MCF 10A (cell line): ENCODE data around the gene FHOD1. TPM values are rescaled to one million over a fixed set of nuclear protein-coding genes. Genes with fewer than 3 reads are reported as not detected.

ENCODE experiments used
- BruUV-seq: library from RNA; stranded (reverse); fragments of 400-500 nt; replicated peaks from 2 replicates; lab custom pipeline; 2021; lab: Mats Ljungman, UMichigan
- CTCF ChIA-PET: fragments of 300-600 bp; sonication (Branson Sonifier 250); formaldehyde crosslinking; extraction: SDS; loops from one replicate; lab custom pipeline; 2021; ENCODE audit warnings: antibody characterized with exemption, inconsistent platforms; lab: Yijun Ruan, JAX
- POLR2A ChIA-PET: fragments of 300-600, 350-650 bp; sonication (Branson Sonifier 250); formaldehyde crosslinking; extraction: SDS; loops from one replicate; lab custom pipeline; 2020; ENCODE audit warnings: antibody characterized with exemption, inconsistent platforms; lab: Yijun Ruan, JAX
- DNase-seq: peaks from one replicate; pipeline ENCODE4 v3.0.0-alpha.2; 2018; ENCODE audit not compliant: unreplicated experiment
- H3K27ac Mint-ChIP-seq: one replicate; pipeline ENCODE4 v1.8.0; 2022; ENCODE audit warnings: mild to moderate bottlenecking, low read depth, mixed read lengths; ENCODE audit not compliant: unreplicated experiment
- H3K27me3 Mint-ChIP-seq: one replicate; pipeline ENCODE4 v1.8.0; 2022; ENCODE audit warnings: mixed read lengths; ENCODE audit not compliant: insufficient read depth, unreplicated experiment
- H3K36me3 Mint-ChIP-seq: one replicate; pipeline ENCODE4 v1.8.0; 2022; ENCODE audit warnings: mild to moderate bottlenecking, moderate library complexity, mixed read lengths; ENCODE audit not compliant: insufficient read depth, unreplicated experiment
- H3K4me1 Mint-ChIP-seq: one replicate; pipeline ENCODE4 v1.8.0; 2022; ENCODE audit warnings: mixed read lengths; ENCODE audit not compliant: insufficient read depth, unreplicated experiment
- H3K4me3 Mint-ChIP-seq: one replicate; pipeline ENCODE4 v1.8.0; 2022; ENCODE audit warnings: mild to moderate bottlenecking, moderate library complexity, mixed read lengths; ENCODE audit not compliant: unreplicated experiment
- H3K9me3 Mint-ChIP-seq: one replicate; pipeline ENCODE4 v1.8.0; 2022; ENCODE audit warnings: mixed read lengths; ENCODE audit not compliant: unreplicated experiment
- intact Hi-C: fragments of 100-400 bp; cut with micrococcal nuclease; formaldehyde crosslinking; loops from 2 replicates; pipeline ENCODE4 v1.14.1; 2022
- total RNA-seq: library from RNA; stranded (reverse); gene quantifications from 2 replicates; pipeline ENCODE4 v1.2.3, GENCODE V29; 2022
- TF ChIP-seq, protein P1 (sequence below): fragments of 200-600 bp; IDR thresholded peaks from one replicate; pipeline ENCODE4 v1.8.0; 2022; ENCODE audit warnings: antibody characterized with exemption, mild to moderate bottlenecking; ENCODE audit not compliant: unreplicated experiment

Gene FHOD1
- total RNA-seq, 1 experiment from 2014 or later, result 14.7 TPM

DNA sequence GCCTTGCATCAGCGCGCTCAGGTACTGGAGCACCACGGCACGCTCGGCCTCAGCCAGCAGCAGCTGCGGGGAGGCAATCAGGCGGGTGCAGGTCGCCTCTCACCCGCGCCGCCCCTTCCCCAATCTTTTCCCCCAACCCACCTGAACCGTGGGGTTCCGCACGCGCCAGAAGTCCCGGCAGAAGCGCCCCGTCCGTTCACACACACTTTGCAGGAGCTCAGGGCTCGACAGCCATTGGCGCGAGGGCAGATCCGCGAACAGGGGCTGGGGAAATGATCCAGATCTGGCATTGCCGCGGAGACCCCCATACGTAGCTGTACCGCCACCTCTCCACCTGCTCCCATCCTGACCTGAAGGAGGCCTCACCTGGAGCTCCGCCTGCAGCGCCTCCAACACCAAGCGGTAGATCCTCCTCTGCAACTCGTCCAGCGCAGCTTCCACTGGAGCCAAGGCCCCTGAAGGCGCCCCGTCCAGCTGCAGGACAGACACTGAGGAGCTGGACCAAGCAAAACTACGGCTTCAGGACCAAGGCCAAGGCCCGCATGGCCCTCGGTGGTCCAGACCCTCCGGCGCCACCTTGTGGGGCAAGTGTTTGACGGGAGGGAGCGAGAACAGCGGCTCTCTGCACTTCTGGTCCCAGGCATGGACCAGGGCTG lies 62.2 kb downstream of the FHOD1 start:
- Mint-ChIP-seq H3K27me3 (no peaks in the 10 kb centered on the region), H3K36me3 (no peaks in the 10 kb centered on the region), H3K4me3 (no peak overlapping the region), H3K4me1 (peaks cover 5% of the 10 kb centered on the region), H3K27ac (no peak overlapping the region), H3K9me3 (no peaks in the 10 kb centered on the region)
- intact Hi-C loops, result loop anchor here (1.0 to 5.0 kb wide), 3 partner anchors 208 to 288 kb away; no protein-coding TSS in a partner anchor
- POLR2A ChIA-PET, result interaction anchor here (0.7 to 4.9 kb wide), 10 partner anchors 10 to 200 kb away, joined by 3 to 46 read pairs (median 3); partner anchors contain the start of genes CES4A, FBXL8 and TRADD
- DNase-seq, result peak; percentile 85
- TF ChIP-seq, protein P1, sequence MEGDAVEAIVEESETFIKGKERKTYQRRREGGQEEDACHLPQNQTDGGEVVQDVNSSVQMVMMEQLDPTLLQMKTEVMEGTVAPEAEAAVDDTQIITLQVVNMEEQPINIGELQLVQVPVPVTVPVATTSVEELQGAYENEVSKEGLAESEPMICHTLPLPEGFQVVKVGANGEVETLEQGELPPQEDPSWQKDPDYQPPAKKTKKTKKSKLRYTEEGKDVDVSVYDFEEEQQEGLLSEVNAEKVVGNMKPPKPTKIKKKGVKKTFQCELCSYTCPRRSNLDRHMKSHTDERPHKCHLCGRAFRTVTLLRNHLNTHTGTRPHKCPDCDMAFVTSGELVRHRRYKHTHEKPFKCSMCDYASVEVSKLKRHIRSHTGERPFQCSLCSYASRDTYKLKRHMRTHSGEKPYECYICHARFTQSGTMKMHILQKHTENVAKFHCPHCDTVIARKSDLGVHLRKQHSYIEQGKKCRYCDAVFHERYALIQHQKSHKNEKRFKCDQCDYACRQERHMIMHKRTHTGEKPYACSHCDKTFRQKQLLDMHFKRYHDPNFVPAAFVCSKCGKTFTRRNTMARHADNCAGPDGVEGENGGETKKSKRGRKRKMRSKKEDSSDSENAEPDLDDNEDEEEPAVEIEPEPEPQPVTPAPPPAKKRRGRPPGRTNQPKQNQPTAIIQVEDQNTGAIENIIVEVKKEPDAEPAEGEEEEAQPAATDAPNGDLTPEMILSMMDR, result peak; percentile 71
- BruUV-seq, result no TSS peak
- CTCF ChIA-PET, result interaction anchor here (0.5 to 2.2 kb wide), 26 partner anchors 9 to 541 kb away, joined by 3 to 12 read pairs (median 4); partner anchors contain the start of genes CES4A, ELMO3, FBXL8 and TRADD

DNA sequence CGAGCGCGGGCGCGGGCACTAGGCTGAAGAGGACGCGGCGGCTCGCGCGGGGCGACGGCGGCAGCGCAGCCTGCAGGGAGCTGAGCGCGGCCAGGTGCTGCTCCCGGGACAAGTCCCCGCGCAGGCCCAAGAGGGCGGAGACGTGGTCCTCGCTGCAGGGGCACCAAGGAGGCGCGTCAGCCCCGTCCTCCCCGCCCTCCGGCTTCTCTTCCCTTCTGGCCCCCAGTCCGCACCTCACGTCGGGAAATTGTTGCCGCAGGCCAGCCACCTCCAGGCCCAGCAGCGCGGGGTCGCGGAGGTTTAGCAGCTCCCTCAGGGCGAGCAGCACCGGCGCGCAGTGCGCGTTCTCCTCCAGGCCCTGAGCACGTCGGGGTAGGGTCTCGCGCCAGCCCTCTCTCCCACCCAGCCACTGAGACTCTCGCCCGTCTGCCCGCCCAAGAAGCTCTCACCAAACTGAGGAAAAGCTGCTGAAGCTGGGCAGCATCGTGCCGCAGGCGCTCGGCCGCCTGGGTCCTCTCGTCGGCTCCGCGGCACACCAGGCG lies 62.8 kb downstream of the FHOD1 start:
- no TSS peak for BruUV-seq
- no peaks in the 10 kb centered on the region for H3K36me3 Mint-ChIP-seq
- H3K27ac Mint-ChIP-seq, result no peak overlapping the region
- no peaks in the 10 kb centered on the region for H3K9me3 Mint-ChIP-seq
- ChIA-PET POLR2A (interaction anchor here (0.7 to 4.9 kb wide), 13 partner anchors 10 to 196 kb away, joined by 3 to 46 read pairs (median 3); partner anchors contain the start of genes CES4A, FBXL8, FHOD1 and NOL3), CTCF (interaction anchor here (0.5 to 2.2 kb wide), 18 partner anchors 9 to 541 kb away, joined by 3 to 12 read pairs (median 4); partner anchors contain the start of genes CES4A, ELMO3, FBXL8 and TRADD)
- no peaks in the 10 kb centered on the region for H3K27me3 Mint-ChIP-seq
- peaks cover 5% of the 10 kb centered on the region for H3K4me1 Mint-ChIP-seq
- DNase-seq, result no peak
- TF ChIP-seq, protein P1, result no peak
- intact Hi-C loops, result loop anchor here (2.0 to 5.0 kb wide), 2 partner anchors 208 to 287 kb away; no protein-coding TSS in a partner anchor
- no peak overlapping the region for H3K4me3 Mint-ChIP-seq

DNA sequence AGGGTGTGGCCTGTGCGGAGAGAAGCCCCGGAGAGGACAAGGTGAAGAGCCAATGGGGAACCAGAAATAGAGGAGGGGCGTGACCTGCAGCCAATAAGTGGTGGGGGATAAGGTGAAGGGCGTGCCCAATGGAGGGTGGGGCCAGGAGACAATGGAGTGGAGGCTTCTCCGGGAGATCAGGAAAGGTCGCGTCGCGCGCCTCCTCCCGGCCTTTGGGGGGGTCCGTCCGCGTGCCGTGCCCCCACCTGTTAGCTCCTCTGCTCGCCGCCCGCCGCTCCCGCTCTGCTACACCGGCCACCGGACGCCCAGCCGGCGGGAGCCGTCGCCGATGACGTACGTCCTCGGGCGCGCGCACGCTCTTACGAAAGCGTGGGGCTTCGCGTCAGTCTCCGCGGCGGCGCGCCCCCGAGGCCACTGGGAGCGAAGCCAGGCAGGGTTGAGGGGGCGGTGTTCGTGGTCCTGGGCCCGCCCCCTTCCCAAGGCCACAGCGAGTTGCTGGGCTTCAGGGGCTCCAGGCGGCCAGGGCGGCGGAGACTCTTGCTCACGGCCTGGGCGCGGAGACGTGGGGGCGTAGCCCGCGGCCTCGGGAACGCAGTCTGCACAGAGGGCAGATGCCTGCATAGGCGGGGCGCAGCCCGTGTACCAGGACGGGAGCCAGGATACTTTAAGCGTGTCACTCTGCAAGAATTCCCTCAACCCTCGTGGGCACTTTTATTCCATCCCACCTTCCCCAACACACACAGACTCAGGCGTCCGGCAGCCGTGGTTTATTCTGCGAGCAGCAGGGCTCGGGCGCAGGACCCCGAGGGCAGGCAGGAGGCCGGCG lies 63.4 kb downstream of the FHOD1 start, which contains the start of gene MATCAP1:
Gene MATCAP1, minus strand, starts transcription at position 337 of the 826 bp plus-strand sequence. CDS start 3,353 bp downstream, outside the sequence.
- TF ChIP-seq, protein P1, result no peak
- peaks cover 9% of the 10 kb centered on the region for H3K4me1 Mint-ChIP-seq
- BruUV-seq, result TSS peak; percentile 40
- intact Hi-C loops, result loop anchor here (2.0 to 5.0 kb wide), 2 partner anchors 207 to 287 kb away; no protein-coding TSS in a partner anchor
- DNase-seq, result peak; percentile 98
- no peak within 1 kb of the TSS for H3K4me3 Mint-ChIP-seq
- ChIA-PET CTCF (interaction anchor here (0.8 to 1.9 kb wide), 6 partner anchors 9 to 230 kb away, joined by 3 to 12 read pairs (median 8); partner anchors contain the start of gene ELMO3), POLR2A (interaction anchor here (0.7 to 4.9 kb wide), 16 partner anchors 9 to 195 kb away, joined by 3 to 46 read pairs (median 4); partner anchors contain the start of genes CES4A, ELMO3, FBXL8 and FHOD1)
- H3K27me3 Mint-ChIP-seq, result no peaks in the 10 kb centered on the region
- peaks cover 2% of the 10 kb centered on the region for H3K36me3 Mint-ChIP-seq
- no peak within 1 kb of the TSS for H3K27ac Mint-ChIP-seq
- no peaks in the 10 kb centered on the region for H3K9me3 Mint-ChIP-seq
